HCT116 (cell line): ENCODE measurements around the gene MAP3K4.

Experiments used
- CEBPB ChIP-seq: IDR thresholded peaks from 2 replicates; pipeline ENCODE4 v1.6.1; 2012; ENCODE audit warnings: low read depth
- CTCF ChIP-seq, 3 experiments: fragments of 200-600 bp in 1 of 3; sonication (generic) in 1 of 3; IDR thresholded peaks in 2 of 3; conservative IDR thresholded peaks in 1 of 3; 2 replicates each; pipeline ENCODE4 v1.5.1; 2012 to 2017; ENCODE audit warnings: low read depth in 2 of 3, low read length in 2 of 3, antibody characterized with exemption in 1 of 3, borderline replicate concordance in 1 of 3, control low read depth in 1 of 3, mild to moderate bottlenecking in 1 of 3, mixed read lengths in 1 of 3, mixed run types in 1 of 3, moderate library complexity in 1 of 3; ENCODE audit not compliant: insufficient read depth in 1 of 3
- EZH2 ChIP-seq: fragments of 200-600 bp; sonication (generic); IDR thresholded peaks from 2 replicates; pipeline ENCODE4 v1.6.1; 2017; ENCODE audit warnings: antibody characterized with exemption, mixed run types
- POLR2A ChIP-seq: IDR thresholded peaks from 2 replicates; pipeline ENCODE4 v1.7.0; 2011; ENCODE audit warnings: borderline replicate concordance; ENCODE audit not compliant: insufficient read depth, insufficient read length; ENCODE audit errors: extremely low read depth
- POLR2AphosphoS5 ChIP-seq: IDR thresholded peaks from 2 replicates; pipeline ENCODE4 v1.6.1; 2011; ENCODE audit warnings: mild to moderate bottlenecking, low read depth, low read length, moderate library complexity
- REST ChIP-seq: IDR thresholded peaks from 2 replicates; pipeline ENCODE4 v1.6.1; 2012; ENCODE audit warnings: low read depth
- YY1 ChIP-seq: IDR thresholded peaks from 2 replicates; pipeline ENCODE4 v1.6.1; 2011; ENCODE audit warnings: low read length, low read depth, moderate library complexity, mild to moderate bottlenecking; ENCODE audit not compliant: insufficient replicate concordance; ENCODE audit errors: extremely low read depth

GRCh38 chr6:161035981-161036263 lies 44.4 kb downstream of the MAP3K4 start:
- TF ChIP-seq CTCF (IDR thresholded peaks at IDR 0.05 in 2 of 3, conservative IDR thresholded peaks at IDR 0.05 in 1 of 3; ENCODE audit: borderline replicate concordance in 1 of 3, insufficient read depth in 1 of 3, low read depth in 2 of 3, low read length in 2 of 3) (no peak), POLR2AphosphoS5 (no peak), EZH2 (no peak), POLR2A (no peak), CEBPB (no peak), REST (no peak), YY1 (no peak)
